ENCODE measurements around the gene MRPL43.

DNA sequence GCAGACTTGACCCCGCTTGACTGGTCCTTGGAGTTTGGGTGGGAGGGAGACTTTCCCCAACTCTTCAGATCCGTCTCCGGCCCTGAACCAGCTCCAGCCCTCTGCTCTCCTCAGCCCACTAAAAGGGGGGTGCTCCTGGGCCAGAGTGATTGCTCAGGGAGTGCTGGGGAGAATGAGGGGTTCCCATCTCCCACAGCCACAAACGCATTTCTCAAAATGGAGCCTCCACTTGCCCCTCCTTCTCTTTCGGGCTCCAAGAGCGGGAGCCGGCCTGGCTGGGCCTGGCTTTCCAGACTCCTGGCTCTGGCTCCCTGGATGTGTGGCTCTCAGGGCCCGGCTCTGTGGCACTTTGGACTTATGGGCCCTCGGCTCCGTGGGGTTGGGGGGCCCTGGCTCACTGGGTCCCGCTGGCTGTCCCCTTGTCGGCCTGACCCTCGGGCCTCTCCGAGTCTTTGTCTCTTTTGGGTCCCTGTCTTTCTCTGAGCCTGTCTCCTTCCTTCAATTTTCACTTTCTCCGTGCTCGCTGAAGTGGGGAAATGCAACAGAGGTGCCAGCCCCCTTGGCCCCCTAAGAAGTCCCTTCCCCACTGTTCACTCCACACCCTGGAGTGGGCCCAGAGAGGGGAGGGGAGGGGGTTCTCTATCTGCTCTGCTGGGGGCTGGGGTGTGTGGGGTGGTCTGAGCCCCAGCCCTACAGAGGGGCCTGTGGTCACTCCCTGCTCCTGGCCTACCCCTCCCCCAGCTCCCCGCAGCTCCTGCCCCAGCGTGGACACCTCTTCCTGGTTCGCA is 13.0 kb upstream of the MRPL43 start:
- TF ChIP-seq, protein P1, sequence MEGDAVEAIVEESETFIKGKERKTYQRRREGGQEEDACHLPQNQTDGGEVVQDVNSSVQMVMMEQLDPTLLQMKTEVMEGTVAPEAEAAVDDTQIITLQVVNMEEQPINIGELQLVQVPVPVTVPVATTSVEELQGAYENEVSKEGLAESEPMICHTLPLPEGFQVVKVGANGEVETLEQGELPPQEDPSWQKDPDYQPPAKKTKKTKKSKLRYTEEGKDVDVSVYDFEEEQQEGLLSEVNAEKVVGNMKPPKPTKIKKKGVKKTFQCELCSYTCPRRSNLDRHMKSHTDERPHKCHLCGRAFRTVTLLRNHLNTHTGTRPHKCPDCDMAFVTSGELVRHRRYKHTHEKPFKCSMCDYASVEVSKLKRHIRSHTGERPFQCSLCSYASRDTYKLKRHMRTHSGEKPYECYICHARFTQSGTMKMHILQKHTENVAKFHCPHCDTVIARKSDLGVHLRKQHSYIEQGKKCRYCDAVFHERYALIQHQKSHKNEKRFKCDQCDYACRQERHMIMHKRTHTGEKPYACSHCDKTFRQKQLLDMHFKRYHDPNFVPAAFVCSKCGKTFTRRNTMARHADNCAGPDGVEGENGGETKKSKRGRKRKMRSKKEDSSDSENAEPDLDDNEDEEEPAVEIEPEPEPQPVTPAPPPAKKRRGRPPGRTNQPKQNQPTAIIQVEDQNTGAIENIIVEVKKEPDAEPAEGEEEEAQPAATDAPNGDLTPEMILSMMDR (IDR thresholded peaks at IDR 0.05; ENCODE audit: borderline replicate concordance, extremely low read depth, low read length, poor library complexity, severe bottlenecking) = no peak
- no peak for TF ChIP-seq EZH2 (IDR thresholded peaks at IDR 0.05; ENCODE audit: borderline replicate concordance, low read depth, low read length, severe bottlenecking)
